ENCODE measurements around the gene PDHA2.
"Not testable (repeated sequence)": the region's sequence is repeated elsewhere in the genome, so short reads cannot be mapped to it uniquely, and the experiment has no call there.

The PDHA2 gene

DNA sequence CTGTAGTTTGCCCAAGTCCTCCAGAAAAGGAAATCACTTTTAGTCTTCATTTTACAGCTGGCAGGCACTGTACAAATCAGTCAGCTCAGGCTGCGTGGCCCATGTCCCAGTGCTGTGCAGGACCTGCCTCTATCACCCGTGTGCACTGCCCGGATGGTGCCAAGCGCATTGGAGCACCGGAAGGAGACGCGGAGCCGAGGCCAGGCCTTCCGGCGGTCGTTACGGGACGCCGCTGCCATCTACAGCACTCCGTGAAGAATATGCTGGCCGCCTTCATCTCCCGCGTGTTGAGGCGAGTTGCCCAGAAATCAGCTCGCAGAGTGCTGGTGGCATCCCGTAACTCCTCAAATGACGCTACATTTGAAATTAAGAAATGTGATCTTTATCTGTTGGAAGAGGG is at the start of gene PDHA2:
PDHA2 (plus strand) TSS at position 203 of the 400 bp plus-strand sequence; CDS start at position 261, 58 bp downstream.
- DNase-seq, result no peak

DNA sequence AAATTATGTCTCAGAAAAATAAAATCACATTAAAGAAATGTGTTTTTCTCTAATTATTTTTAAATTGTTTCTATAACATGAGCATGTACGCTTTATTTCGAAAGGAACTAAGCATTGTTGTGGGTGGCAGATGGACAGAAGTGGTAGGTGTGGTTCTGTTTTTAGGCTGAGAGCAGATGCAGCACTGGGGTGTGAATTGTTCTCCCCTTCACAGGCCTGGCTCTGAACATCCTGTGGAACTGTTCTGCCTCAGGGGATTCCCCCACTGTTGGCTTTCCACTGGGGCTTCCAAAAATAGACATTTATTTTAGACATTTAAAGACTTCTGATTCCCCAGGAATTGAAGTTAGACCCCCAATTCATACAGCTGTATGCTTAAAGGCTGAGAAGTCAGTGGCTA is 41.9 kb upstream of the PDHA2 start:
- no peak for DNase-seq

DNA sequence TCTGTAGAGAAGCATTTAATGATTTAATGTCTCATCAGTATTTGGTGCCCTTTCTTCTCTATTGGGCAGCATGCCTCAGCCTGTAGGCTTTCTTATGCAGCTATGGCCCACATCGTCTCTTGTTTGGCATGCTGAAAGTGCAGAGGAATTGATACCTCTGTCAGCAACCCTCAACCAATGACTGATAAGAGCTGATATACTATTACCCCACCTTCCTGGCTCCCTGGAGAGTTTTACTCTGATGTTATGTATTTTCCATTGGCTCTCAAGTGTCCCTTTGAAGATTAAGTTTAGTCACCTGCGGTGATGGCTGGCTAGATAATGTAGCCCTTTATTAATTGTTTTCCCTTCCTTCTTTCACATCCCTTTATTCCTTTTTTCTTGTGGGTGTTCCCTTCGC is 41.2 kb upstream of the PDHA2 start:
- DNase-seq, result no peak

DNA sequence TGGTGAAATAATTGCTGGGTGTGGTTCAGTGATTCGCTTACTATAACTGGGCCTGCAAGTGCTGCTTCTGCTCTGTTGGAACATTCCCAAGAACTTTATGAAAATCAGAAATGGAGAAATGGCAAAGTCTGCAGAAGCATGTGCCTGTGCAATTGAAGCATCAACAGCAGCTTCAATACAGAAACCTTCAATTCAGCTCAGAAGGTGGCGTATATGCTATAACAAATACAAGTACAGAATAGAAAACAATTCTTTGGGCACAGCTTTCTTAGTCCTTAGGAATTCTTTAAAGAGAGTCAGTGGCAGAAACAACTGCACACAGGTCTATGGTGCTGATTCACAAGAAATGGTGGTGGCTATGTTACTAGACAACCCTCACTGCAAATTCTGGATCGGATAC is 18.0 kb upstream of the PDHA2 start:
- no peak for DNase-seq

DNA sequence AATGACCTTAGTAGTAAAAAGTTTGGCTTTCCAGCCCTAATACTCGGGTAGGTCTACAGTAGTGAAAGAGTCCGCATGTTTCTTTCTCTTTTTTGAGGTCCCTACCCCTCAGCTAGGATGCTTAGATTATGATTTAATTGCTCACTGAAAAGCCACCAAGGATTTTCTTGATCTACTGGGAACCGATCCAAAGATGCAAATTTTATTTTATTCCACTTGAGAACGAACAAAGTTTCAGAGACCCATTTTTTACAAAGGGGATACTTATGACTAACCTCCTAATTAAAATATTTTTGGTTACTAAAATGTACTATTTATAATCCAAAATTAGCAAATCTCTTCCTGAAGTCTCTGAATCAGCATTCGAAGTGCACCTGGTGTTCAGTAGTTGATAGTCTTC is 14.3 kb upstream of the PDHA2 start:
- DNase-seq, result no peak

DNA sequence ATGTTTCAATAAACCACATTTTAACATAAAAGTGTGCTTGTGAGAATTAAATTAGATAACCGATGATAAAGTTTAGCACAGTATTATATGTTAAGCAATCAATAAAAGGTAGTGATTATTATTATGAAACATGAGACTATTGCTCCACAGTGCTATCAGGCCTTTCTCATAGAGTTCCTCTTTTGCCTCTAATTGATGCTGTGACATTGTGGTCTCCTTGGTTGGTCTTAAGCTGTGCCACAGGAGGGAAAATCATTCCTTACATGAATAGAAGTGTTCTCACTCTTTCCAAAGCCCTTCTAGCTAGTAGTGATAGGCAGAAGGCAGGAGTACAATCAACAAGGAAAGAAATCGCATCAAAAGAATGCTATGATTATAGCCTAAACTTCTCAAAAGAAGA is 9.2 kb upstream of the PDHA2 start:
- no peak for DNase-seq

DNA sequence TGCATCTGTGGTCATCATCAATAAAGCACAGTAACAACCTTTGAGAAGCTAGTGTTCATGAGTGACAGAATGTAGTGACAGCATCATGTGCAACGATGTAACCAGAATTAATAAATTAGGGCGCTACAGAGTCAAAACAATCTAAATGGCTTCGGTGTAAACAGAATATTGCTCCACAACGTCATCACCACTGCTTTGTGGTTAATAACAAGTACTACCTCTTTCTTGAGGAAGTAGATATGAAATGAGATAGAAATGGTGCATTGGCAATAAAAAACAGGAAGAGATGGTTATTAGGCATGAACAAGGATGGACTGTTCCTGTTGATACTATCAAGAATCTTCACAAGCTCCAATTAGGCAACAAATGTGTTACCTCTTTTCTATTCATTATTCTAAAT is 8.7 kb upstream of the PDHA2 start:
- no peak for DNase-seq

DNA sequence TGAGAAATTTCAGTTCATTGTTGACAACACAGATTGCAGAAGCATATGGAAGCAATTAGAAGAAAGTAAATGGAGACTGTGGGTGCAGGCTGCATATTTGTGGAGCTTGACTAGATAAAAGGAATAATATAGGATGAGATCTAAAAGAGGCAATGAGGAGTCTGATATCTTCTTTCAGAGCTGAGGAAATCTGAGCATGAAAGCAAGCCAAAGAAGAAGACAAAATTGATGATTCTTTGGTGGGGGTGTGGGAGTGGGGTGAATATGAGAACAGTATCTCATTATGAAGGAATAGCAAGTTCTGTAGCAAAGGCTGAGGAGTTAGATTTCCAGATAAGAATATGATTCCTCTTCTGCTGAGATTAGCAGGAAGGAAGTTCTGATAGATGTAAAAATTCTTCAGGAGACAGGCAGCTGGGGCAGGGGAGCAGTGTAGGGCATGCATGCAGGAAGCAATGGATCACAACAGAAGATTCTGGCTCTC is 6.1 kb upstream of the PDHA2 start:
- no peak for DNase-seq

DNA sequence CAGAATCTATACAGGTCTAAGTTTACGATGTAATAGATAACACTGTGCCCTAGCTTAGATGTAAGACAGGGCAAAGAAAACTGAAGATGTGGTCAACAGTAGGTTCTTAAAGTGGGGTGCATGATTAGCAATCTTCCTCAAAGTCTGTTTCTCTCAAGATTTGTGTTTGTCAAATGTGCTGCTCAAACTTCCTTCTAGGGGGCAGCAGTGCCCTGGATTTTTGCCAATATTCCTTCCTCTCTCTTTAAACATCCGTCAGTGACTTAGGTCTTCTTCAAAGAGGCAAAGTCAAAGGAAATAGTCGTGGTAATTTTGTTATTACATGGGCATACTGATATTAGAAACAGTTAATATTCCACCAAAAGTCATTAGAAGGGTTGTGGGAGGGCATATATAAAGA is 4.2 kb upstream of the PDHA2 start:
- no peak for DNase-seq

DNA sequence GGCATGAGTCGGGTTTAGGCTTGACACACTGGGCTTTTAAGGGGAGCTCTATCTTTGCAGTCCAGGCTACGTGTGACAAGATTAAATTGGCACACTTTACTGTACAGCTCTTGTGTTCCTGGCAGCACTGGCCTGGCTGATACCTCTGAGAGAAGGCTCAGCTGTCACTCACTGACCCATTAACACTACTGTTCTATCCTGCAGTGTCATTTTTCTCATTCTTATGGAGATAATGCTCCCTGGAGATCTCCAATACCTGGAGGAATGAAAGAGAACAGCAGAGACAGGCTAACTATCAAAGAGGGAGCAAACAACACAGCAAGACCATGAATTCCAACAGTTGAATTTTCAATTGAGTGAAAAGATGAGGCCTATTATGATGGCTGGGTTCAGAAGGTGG is 1.7 kb upstream of the PDHA2 start:
- no peak for DNase-seq

DNA sequence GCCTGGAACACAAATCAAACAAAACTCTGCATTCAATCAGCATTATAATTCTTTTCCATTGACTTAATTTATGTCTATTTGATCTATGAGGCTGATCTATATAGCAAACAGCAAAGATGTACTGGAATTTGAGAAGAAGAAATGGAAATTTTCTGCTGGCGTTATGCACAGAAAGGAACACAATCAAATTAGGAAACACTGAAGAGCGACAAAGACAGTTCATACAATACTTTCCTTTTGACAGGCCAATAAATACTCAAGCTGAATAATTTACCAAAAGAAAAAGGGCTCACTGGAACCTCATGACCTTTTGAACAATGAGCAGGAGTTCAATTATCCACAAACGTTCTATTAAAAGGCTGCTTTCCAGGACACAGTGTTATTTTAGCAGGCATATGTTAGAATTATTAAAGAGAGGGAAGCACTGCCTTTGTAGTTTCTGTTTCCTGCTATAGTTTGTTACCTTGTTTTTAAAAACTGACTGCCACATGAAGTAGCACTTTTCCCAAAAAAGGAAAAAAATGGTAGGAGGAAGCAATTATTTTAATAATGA is 8.1 kb downstream of the PDHA2 start:
- no peak for DNase-seq

DNA sequence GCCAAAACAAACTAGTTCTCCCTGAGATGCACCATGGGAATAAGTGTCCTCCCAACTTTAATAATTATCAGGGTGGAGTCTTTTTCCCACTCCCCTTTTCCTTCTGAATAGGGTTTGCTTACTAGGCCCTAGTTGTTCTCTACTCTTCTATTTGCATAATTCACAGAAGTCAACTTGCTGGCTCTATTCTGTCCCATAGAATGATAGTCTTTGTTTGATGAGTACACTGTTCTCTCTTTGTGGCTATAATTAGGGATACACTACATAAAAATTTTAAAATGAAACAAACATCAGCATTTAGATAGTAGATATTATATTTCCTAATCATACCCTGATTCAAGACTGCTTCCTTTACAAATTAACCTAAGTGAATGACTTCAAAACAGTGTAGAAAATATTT is 10.3 kb downstream of the PDHA2 start:
- DNase-seq, result no peak

DNA sequence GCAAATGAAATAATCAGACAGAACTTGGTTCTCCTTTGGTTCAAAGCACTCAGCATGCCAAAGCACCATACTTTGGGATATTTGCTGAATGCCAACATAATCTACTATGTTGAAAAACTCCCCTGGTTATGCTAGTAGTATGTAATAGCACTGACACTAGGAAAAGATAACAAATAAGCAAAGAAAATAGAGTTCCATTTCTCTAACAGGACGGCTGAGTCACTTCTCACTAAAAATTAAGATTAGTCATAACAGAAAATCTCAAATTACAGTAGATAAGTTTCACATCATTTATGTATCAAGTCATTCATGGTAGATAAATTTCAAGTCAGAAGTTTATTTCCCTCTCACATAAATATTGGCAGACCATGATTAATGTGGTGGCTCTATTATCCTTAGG is 17.9 kb downstream of the PDHA2 start:
- DNase-seq, result no peak

DNA sequence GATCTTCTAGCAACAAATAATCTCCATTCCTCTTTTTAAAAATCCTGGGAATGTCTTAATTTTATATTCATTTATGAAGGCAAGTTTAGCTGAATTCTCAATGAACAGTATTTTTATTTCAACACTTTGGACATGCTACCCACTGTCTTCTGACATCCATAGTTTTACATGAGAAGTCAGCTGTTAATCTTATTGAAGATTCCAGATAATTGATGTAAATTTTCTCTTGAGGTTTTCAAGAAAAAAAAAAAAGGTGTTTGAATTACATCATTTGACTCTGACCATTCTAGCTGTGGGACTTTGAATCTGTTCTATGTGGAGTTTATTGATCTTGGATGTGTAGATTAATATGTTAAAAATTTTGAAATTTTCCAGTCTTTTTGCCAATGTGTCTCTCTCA is 28.0 kb downstream of the PDHA2 start:
- DNase-seq, result no peak

DNA sequence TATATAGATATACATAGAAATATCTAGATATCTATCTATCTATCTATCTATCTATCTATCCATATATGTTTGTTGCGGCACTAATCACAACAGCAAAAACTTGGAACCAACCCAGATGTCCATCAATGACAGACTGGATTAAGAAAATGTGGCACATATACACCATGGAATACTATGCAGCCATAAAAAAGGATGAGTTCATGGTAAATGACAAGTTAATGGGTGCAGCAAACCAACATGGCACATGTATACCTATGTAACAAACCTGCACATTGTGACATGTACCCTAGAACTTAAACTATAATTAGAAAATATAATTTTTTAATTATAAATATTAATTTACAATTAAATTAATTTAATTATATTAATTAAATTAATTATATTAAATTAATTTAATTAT is 29.5 kb downstream of the PDHA2 start:
- DNase-seq, result not testable (repeated sequence)

DNA sequence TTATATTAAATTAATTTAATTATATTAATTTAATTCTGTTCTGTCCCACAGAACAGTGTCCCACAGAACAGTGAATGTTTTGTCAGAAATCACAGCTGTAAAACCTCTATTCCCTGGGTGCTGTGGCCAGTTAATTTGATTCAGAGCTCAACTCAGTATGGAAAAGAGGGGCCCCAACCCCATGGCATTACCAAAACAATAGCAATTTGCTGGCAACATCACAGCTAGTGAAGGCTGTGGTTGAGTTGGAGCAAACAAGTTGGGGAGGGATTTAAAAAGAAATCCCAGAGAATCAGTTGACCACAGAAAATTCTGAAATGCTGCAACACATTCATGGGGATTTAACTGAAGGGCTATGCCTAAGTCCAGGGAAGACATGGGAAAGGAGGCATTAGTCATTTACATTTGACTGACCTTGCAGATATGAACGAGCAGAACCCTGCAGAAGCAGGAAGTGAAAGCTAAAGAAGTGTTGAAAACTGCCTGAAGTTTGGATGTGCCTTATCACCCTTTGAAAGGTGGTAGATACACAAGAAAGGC is 30.1 kb downstream of the PDHA2 start:
- DNase-seq, result no peak

DNA sequence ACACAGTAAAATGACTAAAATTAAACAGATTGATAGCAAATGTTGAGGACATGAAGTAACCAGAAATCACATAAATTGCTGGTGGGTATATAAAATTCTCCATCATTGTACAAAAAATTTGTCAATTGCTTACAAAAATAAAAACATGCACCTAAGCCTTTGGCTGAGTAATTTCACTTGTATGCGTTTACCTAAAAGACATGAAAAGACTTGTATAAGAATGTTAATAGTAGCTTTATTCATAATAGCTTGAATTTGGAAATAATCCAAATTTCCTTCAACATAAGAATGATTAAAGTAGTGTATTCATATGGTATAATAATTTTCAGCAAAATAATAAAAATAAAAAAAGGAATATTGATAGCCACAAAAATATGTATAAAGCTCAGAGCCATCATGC is 37.7 kb downstream of the PDHA2 start:
- no peak for DNase-seq

DNA sequence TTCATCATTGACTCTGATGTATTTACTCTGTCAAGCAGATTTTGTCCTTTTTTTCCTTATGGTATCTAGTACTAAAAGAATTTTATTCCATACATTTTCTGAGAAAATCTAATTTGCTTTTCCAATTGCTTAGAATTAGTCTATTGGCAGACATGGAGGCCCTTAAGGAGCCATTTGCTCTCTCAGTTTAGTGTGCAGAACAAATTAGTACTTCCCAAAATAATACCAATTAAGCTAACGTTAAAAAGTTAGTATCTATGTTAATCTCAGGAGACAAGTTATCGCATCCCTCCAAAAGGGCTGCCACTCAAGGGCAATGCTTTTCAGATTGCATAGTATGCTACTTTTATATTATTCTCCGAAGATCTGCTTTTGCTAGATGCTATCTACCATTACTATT is 47.7 kb downstream of the PDHA2 start:
- DNase-seq, result no peak

DNA sequence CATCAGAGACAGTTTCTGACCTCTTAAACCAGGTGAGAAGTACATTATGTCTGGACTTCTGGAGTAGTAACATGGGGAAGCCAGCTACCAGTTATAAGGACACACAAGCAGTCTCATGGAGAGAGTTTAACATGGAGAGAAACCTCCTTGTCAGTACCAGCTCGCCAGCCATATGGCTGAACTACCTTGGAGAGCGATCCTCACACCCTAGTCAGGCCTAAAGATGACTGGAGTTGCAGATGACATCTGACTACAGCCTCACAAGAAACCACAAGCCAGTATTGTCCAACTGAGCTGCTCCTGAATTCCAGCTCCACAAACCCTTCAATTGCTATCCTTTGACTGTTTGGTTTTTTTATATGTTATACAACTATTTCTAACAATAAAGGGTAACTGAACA is 49.8 kb downstream of the PDHA2 start:
- DNase-seq, result no peak

Measured in activated effector memory CD4-positive, alpha-beta T cell treated with anti-CD3 and anti-CD28 coated beads, Interleukin-2, amount 50 U/mL, for 16 hours (primary cell).